ENCODE results near the gene LATS1. TPM values are rescaled to one million over a fixed set of nuclear protein-coding genes. Genes with fewer than 3 reads are reported as not detected.

LATS1 gene
- total and polyA plus RNA-seq, 10 of the 15 experiments (the other 5 are each of a cell fraction or from before 2014, with no cell fraction given): 2.1 to 15.6 (median 11.0) TPM

DNA sequence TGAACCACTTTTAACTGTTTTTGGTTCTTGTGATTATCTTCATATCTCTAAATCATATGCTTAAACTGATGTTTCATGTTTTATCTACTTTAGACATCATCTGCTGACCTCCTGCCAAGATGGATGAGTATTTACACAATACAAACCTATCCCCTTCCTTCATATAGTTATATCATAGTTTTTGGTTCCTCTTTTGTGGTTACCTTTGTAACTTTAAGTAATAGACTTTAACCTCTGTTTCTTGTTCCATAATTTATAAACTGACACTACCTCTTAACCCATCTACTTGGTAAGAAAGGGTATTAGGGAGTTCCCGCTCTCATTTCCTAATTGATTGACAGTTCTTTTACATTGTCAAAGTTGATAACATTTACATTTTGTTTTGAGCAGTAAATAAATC, 43.5 kb upstream of the LATS1 start:
- WGBS (ENCODE audit: insufficient coverage, insufficient replicate concordance, low lambda C conversion rate, missing lambda C conversion rate): 16% methylated on average over 1 of the region's 1 CpG
- peak overlapping the region; percentile 62 for H3K4me2 ChIP-seq (ENCODE audit: control insufficient read depth, insufficient read depth)
- H3K27me3 ChIP-seq (replicated peaks in 1 of 2; ENCODE audit: control insufficient read depth in 2 of 2, insufficient read depth in 2 of 2, low read length in 1 of 2): no peaks in the 10 kb centered on the region
- ChIA-PET RAD21 (ENCODE audit: unreplicated experiment) (no interaction called here), POLR2A (interaction anchor here (1.4 kb wide), 1 partner anchor 12 kb away, joined by 3 read pairs; the partner anchor contains the start of gene PCMT1), SMC1A (ENCODE audit: uncharacterized antibody, unreplicated experiment) (interaction anchor here (0.6 to 1.4 kb wide), 3 partner anchors 8 to 11 kb away, joined by 3 to 4 read pairs (median 3); partner anchors contain the start of gene PCMT1), CTCF (interaction anchor here (1.0 kb wide), 1 partner anchor 9 kb away, joined by 3 read pairs; no protein-coding TSS in a partner anchor)
- H4K20me1 ChIP-seq (ENCODE audit: control insufficient read depth, insufficient read depth): no peaks in the 10 kb centered on the region
- BruUV-seq (replicated peaks): no TSS peak
- H3K4me3 ChIP-seq: no peak overlapping the region
- no peak overlapping the region for H2AFZ ChIP-seq (ENCODE audit: control insufficient read depth, low read depth, low read length)
- ATAC-seq (peak; percentile 99), FAIRE-seq (peak; percentile 84), DNase-seq (ENCODE audit: low read depth, low spot score) (no peak)
- peaks cover 9% of the 10 kb centered on the region for H3K79me2 ChIP-seq (ENCODE audit: control insufficient read depth, insufficient read depth, low read length)
- H3K27ac ChIP-seq (ENCODE audit: control insufficient read depth, insufficient read depth): peak overlapping the region; percentile 55; the same call in 1 of the 2 replicates
- H3K4me1 ChIP-seq (ENCODE audit: control insufficient read depth, insufficient read depth, low read length): peaks cover 15% of the 10 kb centered on the region
- no peaks in the 10 kb centered on the region for H3K36me3 ChIP-seq (ENCODE audit: control insufficient read depth in 2 of 2, insufficient read depth in 2 of 2, low read length in 1 of 2)
- intact Hi-C loops (cut with micrococcal nuclease; ENCODE audit: unreplicated experiment): no loop called here
- in situ Hi-C loops (cut with MboI): no loop called here
- peaks cover 4% of the 10 kb centered on the region for H3K9me3 ChIP-seq (replicated peaks; ENCODE audit: control insufficient read depth, insufficient read depth, low read length)
- H3K9ac ChIP-seq (ENCODE audit: control insufficient read depth, insufficient read depth, low read length): no peak overlapping the region
- TF ChIP-seq ZNF687 (IDR thresholded peaks at IDR 0.05) (peak; percentile 44; the same call in 1 of the 2 replicates), ASH2L (IDR thresholded peaks at IDR 0.05; ENCODE audit: borderline replicate concordance, low read depth) (no peak), ATF7 (IDR thresholded peaks at IDR 0.05; ENCODE audit: low read depth) (peak; percentile 94), NR2F1 (conservative IDR thresholded peaks at IDR 0.05) (peak; percentile 86), MTA2 (IDR thresholded peaks at IDR 0.05; ENCODE audit: low read depth) (peak; percentile 94), PKNOX1 (IDR thresholded peaks at IDR 0.05) (peak; percentile 96), ATF2 (IDR thresholded peaks at IDR 0.05; ENCODE audit: low read length) (peak; percentile 69), IKZF1 (conservative IDR thresholded peaks at IDR 0.05) (peak; percentile 35; the same call in 1 of the 2 replicates), NFIC (IDR thresholded peaks at IDR 0.05; ENCODE audit: low read depth, low read length) (peak; percentile 72), MLLT1 (IDR thresholded peaks at IDR 0.05) (peak; percentile 54; the same call in 1 of the 2 replicates), DPF2 (IDR thresholded peaks at IDR 0.05) (peak; percentile 73), IKZF2 (IDR thresholded peaks at IDR 0.05) (peak; percentile 60 to 70; a peak in 2 of 4 replicates), RAD51 (IDR thresholded peaks at IDR 0.05) (0 out of 2 replicates have a peak, but pooled peaks have one; percentile 6), NR2C1 (IDR thresholded peaks at IDR 0.05) (no peak), BRCA1 (IDR thresholded peaks at IDR 0.05; ENCODE audit: low read depth, low read length) (no peak), IRF5 (IDR thresholded peaks at IDR 0.05; ENCODE audit: borderline replicate concordance) (no peak)

Data from GM12878 (cell line).